Measurements from ENCODE around the gene SYK.
"Not testable (repeated sequence)": the region's sequence is repeated elsewhere in the genome, so short reads cannot be mapped to it uniquely, and the experiment has no call there.

DNA sequence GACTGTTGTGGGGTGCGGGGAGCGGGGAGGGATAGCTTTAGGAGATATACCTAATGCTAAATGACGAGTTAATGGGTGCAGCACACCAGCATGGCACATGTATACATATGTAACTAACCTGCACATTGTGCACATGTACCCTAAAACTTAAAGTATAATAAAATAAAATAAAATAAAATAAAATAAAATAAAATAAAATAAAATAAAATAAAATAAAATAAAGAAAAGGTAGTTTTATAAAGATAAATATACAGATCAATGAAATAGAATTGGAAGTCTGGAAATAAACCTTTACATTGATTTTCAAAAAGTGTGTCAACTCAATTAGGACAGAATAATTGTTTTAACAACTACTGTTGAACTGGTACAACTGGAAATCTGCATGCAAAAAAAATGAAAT is 8.6 kb upstream of the SYK start:
- TF ChIP-seq, protein P1, sequence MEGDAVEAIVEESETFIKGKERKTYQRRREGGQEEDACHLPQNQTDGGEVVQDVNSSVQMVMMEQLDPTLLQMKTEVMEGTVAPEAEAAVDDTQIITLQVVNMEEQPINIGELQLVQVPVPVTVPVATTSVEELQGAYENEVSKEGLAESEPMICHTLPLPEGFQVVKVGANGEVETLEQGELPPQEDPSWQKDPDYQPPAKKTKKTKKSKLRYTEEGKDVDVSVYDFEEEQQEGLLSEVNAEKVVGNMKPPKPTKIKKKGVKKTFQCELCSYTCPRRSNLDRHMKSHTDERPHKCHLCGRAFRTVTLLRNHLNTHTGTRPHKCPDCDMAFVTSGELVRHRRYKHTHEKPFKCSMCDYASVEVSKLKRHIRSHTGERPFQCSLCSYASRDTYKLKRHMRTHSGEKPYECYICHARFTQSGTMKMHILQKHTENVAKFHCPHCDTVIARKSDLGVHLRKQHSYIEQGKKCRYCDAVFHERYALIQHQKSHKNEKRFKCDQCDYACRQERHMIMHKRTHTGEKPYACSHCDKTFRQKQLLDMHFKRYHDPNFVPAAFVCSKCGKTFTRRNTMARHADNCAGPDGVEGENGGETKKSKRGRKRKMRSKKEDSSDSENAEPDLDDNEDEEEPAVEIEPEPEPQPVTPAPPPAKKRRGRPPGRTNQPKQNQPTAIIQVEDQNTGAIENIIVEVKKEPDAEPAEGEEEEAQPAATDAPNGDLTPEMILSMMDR (IDR thresholded peaks at IDR 0.05; ENCODE audit: insufficient read depth, low read depth, low read length), result not testable (repeated sequence)
- not testable (repeated sequence) for TF ChIP-seq EZH2 (IDR thresholded peaks at IDR 0.05; ENCODE audit: insufficient read depth, low read length)
